H1 (cell line): Measurements from ENCODE around the gene KCNQ2. TPM values are rescaled to one million over a fixed set of nuclear protein-coding genes. Genes with fewer than 3 reads are reported as not detected.

Source experiments
- FOSL1 ChIP-seq: IDR thresholded peaks from 2 replicates; pipeline ENCODE4 v1.6.1; 2011; ENCODE audit warnings: mild to moderate bottlenecking, low read depth, low read length, moderate library complexity; ENCODE audit not compliant: insufficient read depth
- KDM5A ChIP-seq: fragments of 200-600 bp; IDR thresholded peaks from 2 replicates; pipeline ENCODE4 v1.7.1; 2012; ENCODE audit warnings: mild to moderate bottlenecking, low read length, inconsistent platforms, mixed read lengths
- polyA plus RNA-seq, 7 experiments: library from polyadenylated mRNA; depleted of rRNA in 3 of 7; stranded (reverse) in 5 of 7; unstranded in 2 of 7; fragments of >200 nt in 5 of 7; fragments of 200-250 nt in 2 of 7; gene quantifications; 1 replicate in 5 of 7; 2 replicates in 1 of 7; 4 replicates in 1 of 7; pipeline versions ENCODE4 v1.2.1 to v1.2.3, GENCODE V29; 2011 to 2013; ENCODE audit warnings: missing spikeins in 2 of 7, mixed read lengths in 2 of 7
- total RNA-seq: library from RNA; stranded (reverse); fragmentation: NEBNext Ultra II Directional; extraction: Animal tissue kit (Norgen Biotek cat#: 25700); gene quantifications from 2 replicates; pipeline ENCODE4 v1.2.1, GENCODE V29; 2021
- TF ChIP-seq, protein P1 (sequence below): IDR thresholded peaks from 2 replicates; pipeline ENCODE4 v1.6.1; 2012; ENCODE audit warnings: low read length, inconsistent platforms

The KCNQ2 gene
- total and polyA plus RNA-seq, 2 of the 8 experiments (the other 6 are each of a cell fraction or from before 2014, with no cell fraction given): 82.6 to 243 TPM

DNA sequence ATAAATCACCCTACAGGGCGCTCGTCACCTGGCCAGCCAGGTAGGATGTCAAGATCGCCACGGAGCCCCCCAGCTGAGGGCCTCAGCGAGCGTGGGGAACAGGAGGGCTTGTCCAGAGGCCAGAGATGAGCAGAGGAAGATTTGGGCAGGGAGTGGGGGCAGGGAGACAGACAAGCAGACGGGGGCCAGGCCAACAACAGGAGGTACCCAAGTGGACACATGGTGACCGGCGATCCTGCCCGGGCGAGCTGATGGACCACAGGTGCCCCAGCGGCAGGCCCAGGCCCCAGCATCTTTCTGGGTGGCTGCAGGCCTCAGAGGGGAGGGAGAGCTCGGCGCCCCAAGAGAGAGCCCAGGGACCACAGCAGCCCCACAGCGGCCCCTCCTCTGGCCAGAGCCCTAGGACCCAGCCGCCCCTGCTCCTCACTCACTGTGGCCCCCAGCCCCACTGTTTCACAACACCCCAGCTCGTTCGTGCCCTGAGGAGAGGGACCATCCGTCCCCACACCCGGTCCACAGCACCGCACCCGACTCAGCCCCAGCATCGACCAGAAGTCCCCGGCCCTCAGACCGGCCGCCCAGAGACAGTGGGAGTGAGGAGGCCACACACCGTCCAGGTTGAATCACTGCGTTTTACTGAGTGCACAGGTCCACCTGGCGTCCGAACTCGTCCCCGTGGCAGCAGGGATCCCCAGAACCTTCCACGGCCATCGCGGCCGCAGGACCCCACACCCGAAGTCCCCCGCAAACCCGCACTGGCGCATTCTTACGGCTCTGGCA, 72.7 kb downstream of the KCNQ2 start (continued):
- no peak for TF ChIP-seq FOSL1
- TF ChIP-seq KDM5A: no peak
- TF ChIP-seq, protein P1, sequence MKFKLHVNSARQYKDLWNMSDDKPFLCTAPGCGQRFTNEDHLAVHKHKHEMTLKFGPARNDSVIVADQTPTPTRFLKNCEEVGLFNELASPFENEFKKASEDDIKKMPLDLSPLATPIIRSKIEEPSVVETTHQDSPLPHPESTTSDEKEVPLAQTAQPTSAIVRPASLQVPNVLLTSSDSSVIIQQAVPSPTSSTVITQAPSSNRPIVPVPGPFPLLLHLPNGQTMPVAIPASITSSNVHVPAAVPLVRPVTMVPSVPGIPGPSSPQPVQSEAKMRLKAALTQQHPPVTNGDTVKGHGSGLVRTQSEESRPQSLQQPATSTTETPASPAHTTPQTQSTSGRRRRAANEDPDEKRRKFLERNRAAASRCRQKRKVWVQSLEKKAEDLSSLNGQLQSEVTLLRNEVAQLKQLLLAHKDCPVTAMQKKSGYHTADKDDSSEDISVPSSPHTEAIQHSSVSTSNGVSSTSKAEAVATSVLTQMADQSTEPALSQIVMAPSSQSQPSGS: no peak
